Natural killer cell treated with Interleukin-12 subunit alpha and Interleukin-12 subunit beta and Interleukin-15 and Interleukin-18, amount 100 ng/mL, for 72 hours (primary cell): ENCODE data around the gene ABLIM1. TPM values are rescaled to one million over a fixed set of nuclear protein-coding genes. Genes with fewer than 3 reads are reported as not detected.
"Not testable (repeated sequence)": the region's sequence is repeated elsewhere in the genome, so short reads cannot be mapped to it uniquely, and the experiment has no call there.

ENCODE experiments used
- ATAC-seq, 2 donors: fragments of 150-1000 bp; cut with Tn5 transposase in 1 of 2; sonication (Bioruptor Pico), chemical (Tn5 transposase) in 1 of 2; 2 replicates each; pipeline ENCODE4 v1.10.0; 2021
- DNase-seq: peaks from one replicate; pipeline ENCODE4 v3.0.0; 2022; ENCODE audit warnings: low spot score
- H3K27ac Mint-ChIP-seq, 2 donors: 1 replicate in 1 of 2; 2 replicates in 1 of 2; pipeline ENCODE4 v1.8.0; 2022; ENCODE audit warnings: mixed read lengths in 2 of 2, mild to moderate bottlenecking in 1 of 2, moderate library complexity in 1 of 2
- H3K27me3 Mint-ChIP-seq, 2 donors: 1 replicate in 1 of 2; 2 replicates in 1 of 2; pipeline ENCODE4 v1.8.0; 2022; ENCODE audit warnings: mixed read lengths in 2 of 2
- H3K36me3 Mint-ChIP-seq: one replicate; pipeline ENCODE4 v1.8.0; 2022; ENCODE audit warnings: mixed read lengths
- H3K4me1 Mint-ChIP-seq, 2 donors: 1 replicate in 1 of 2; 2 replicates in 1 of 2; pipeline ENCODE4 v1.8.0; 2022; ENCODE audit warnings: low read depth in 2 of 2, mixed read lengths in 2 of 2, mild to moderate bottlenecking in 1 of 2
- H3K4me3 Mint-ChIP-seq: one replicate; pipeline ENCODE4 v1.8.0; 2022; ENCODE audit warnings: mixed read lengths
- H3K9me3 Mint-ChIP-seq: 2 replicates; pipeline ENCODE4 v1.8.0; 2022; ENCODE audit warnings: mixed read lengths
- total RNA-seq, 2 donors: library from RNA; stranded (reverse); gene quantifications; one replicate each; pipeline ENCODE4 v1.2.3, GENCODE V29; 2022

ABLIM1 gene
- total RNA-seq = 10 to 100 TPM in 1 of 2 donors, 1 to 10 TPM in 1; 7.9 to 11.0 TPM

DNA sequence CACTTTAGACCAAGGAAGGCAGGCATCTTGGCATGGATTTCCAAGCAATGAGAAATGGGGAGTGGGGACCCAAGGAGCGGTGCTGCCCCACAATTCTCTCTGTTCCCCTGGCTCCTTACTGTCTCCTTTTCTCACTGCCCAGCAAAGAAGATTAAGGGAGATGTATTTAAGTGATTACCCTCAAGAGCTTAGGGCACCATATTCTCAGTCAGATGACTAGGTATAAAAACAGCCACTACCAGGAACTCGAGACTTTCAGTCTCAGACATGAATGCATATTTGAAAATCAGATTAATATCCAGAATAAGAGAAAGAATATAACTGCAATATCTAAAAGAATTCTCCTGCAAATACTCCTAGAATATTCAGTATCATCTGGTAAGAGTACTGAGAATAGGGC, at the start of gene ABLIM1:
Gene ABLIM1, minus strand, starts transcription at position 101 of the 400 bp plus-strand sequence. Its CDS starts 75 bp downstream, at position 26.
- DNase-seq = no peak
- no peak for ATAC-seq
- Mint-ChIP-seq H3K4me1 (peaks cover 2 to 5% of the 10 kb centered on the region in 2 donors), H3K27ac (no peak within 1 kb of the TSS), H3K27me3 (peaks cover 7 to 8% of the 10 kb centered on the region in 2 donors), H3K9me3 (no peaks in the 10 kb centered on the region), H3K36me3 (no peaks in the 10 kb centered on the region), H3K4me3 (no peak within 1 kb of the TSS)

- H3K36me3 Mint-ChIP-seq = no peaks in the 10 kb centered on the region
- no peak overlapping the region for H3K27ac Mint-ChIP-seq
- no peak for DNase-seq
- H3K27me3 Mint-ChIP-seq = peaks cover 8 to 11% of the 10 kb centered on the region in 2 donors
- no peak overlapping the region for H3K4me3 Mint-ChIP-seq
- no peaks in the 10 kb centered on the region for H3K9me3 Mint-ChIP-seq
- H3K4me1 Mint-ChIP-seq = no peaks in the 10 kb centered on the region
- ATAC-seq = no peak
Observed at GRCh38 chr10:114706458-114707055, 48.5 kb upstream of the ABLIM1 start.

GRCh38 chr10:114704679-114705078, 46.6 kb upstream of the ABLIM1 start:
- H3K27ac Mint-ChIP-seq = no peak overlapping the region
- no peaks in the 10 kb centered on the region for H3K36me3 Mint-ChIP-seq
- no peaks in the 10 kb centered on the region for H3K9me3 Mint-ChIP-seq
- H3K27me3 Mint-ChIP-seq = peaks cover 8 to 12% of the 10 kb centered on the region in 2 donors
- ATAC-seq (no peak), DNase-seq (no peak)
- no peak overlapping the region for H3K4me3 Mint-ChIP-seq
- no peaks in the 10 kb centered on the region for H3K4me1 Mint-ChIP-seq

GRCh38 chr10:114703377-114704107, 45.5 kb upstream of the ABLIM1 start:
- peaks cover 6 to 12% of the 10 kb centered on the region in 2 donors for H3K27me3 Mint-ChIP-seq
- H3K36me3 Mint-ChIP-seq = no peaks in the 10 kb centered on the region
- H3K9me3 Mint-ChIP-seq = no peaks in the 10 kb centered on the region
- no peak overlapping the region for H3K4me3 Mint-ChIP-seq
- no peaks in the 10 kb centered on the region for H3K4me1 Mint-ChIP-seq
- no peak for ATAC-seq
- H3K27ac Mint-ChIP-seq = no peak overlapping the region
- no peak for DNase-seq

DNA sequence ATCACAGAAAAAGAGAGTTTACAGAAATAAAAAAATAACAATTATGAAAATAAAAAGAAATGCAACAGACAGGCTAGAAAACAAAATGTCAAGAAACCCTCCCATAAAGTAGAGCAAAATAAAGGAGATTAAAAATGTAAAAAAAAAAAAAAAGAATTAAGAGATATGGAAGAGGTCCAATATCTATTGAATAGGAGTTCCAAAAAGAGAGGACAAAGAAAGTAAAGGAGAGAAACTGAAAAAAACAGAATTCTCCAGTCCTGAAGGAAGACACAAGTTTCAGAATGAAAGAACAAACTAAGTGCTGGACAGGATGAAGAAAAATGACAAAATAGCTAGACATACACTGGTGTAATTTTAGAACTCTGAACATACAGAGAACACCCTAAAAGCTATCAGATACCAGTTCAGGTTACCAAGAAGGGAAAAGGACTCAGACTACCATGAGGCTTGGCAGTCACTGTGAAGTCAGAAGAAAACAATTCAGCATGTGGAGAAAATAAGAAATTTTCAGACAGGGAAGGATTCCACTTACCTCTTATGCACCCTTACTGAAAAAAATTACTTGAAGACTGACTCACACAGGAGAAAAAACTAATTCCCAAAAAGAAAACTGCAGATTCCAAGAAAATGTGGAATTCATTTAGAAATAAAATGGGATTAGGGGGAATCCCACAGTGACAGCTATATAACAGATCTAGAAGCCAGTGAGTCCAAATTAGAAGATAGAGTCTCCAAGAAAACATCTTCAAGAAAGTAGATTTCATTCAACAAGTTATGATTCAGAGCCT, 40.4 kb upstream of the ABLIM1 start:
- H3K36me3 Mint-ChIP-seq = no peaks in the 10 kb centered on the region
- H3K27ac Mint-ChIP-seq = no peak overlapping the region
- no peaks in the 10 kb centered on the region for H3K4me1 Mint-ChIP-seq
- H3K4me3 Mint-ChIP-seq = no peak overlapping the region
- peaks cover 10 to 13% of the 10 kb centered on the region in 2 donors for H3K27me3 Mint-ChIP-seq
- no peaks in the 10 kb centered on the region for H3K9me3 Mint-ChIP-seq
- ATAC-seq (no peak), DNase-seq (no peak)

DNA sequence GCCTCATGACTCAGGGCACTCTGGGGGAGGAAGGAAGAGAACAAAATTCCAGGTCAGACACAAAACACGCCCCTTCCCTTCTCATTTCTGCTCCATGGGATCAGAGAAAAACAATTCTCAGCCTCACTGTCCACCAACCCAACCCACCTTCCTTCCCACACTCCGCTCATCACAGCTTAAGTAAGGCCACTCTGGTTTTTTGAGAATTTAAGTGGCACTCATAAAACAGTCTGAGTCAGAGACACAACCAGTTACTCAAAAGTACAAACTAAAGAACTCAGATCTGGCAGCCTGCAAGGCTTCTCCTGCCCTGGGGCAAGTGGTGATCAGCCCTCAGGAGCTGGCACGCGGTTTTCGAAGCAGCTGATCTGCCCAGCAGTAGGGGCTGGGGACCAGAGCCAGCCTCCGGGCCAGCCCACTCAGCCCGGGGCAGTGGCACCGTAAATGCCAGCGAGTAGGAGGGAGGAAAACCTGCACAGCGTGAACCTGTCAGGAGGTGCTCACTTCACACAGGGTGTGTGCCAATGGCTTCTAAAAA, 39.1 kb upstream of the ABLIM1 start:
- Mint-ChIP-seq H3K27ac (no peak overlapping the region), H3K4me3 (no peak overlapping the region), H3K4me1 (peaks cover 0 to 2% of the 10 kb centered on the region in 2 donors), H3K36me3 (no peaks in the 10 kb centered on the region), H3K27me3 (peaks cover 7 to 13% of the 10 kb centered on the region in 2 donors), H3K9me3 (no peaks in the 10 kb centered on the region)
- DNase-seq (no peak), ATAC-seq (no peak)

GRCh38 chr10:114696301-114696700, 38.2 kb upstream of the ABLIM1 start:
- not testable (repeated sequence) for H3K27me3 Mint-ChIP-seq, H3K9me3 Mint-ChIP-seq, H3K4me3 Mint-ChIP-seq, H3K36me3 Mint-ChIP-seq, DNase-seq, ATAC-seq, H3K27ac Mint-ChIP-seq
- peaks cover 0 to 11% of the 10 kb centered on the region in 2 donors for H3K4me1 Mint-ChIP-seq

DNA sequence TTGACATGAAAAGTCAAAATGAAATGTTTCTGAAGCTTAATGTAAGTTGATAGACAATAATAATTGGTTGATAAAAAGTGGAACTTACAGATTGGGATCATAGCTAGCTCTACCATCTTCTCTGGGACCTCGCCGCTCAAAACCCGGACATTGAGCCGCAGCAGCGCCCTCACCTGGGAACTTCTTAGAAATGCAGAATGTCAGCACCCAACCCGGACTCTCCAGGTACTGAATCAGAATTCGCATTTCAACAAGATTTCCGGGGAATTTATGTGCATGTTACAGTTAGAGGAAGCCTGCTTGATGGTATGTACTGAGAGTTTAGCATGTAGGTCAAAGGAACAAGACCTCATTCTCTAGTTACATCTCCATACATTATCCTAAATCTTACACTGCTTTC, 36.7 kb upstream of the ABLIM1 start:
- H3K9me3 Mint-ChIP-seq = no peaks in the 10 kb centered on the region
- H3K4me1 Mint-ChIP-seq = peaks cover 0 to 13% of the 10 kb centered on the region in 2 donors
- DNase-seq = no peak
- peaks cover 7 to 8% of the 10 kb centered on the region in 2 donors for H3K27me3 Mint-ChIP-seq
- no peak for ATAC-seq
- H3K4me3 Mint-ChIP-seq = no peak overlapping the region
- H3K27ac Mint-ChIP-seq = no peak overlapping the region
- H3K36me3 Mint-ChIP-seq = no peaks in the 10 kb centered on the region

DNA sequence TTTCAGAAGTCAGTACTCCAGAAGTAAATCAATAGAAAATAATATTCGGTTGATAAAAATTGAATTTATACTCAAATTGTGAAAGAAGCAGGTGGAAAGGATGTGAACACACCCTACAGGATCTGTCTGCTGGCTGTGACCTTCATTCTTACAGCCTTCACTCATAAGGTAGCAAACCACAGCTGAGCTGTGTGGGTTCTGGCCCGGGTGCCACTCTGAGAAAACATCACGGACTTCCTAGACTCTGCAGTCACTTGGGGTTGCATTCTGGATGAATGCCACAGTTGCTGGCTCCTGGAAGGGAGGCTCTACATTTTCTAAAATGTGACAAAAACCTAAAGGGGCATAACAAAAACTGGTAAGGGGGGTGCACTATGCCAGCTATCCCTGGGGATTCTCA, 36.0 kb upstream of the ABLIM1 start:
- no peaks in the 10 kb centered on the region for H3K9me3 Mint-ChIP-seq
- ATAC-seq (peak in 1 of 2 donors; percentile 52), DNase-seq (no peak)
- no peaks in the 10 kb centered on the region for H3K36me3 Mint-ChIP-seq
- H3K4me1 Mint-ChIP-seq = peaks cover 0 to 13% of the 10 kb centered on the region in 2 donors
- no peak overlapping the region for H3K27ac Mint-ChIP-seq
- peaks cover 8 to 9% of the 10 kb centered on the region in 2 donors for H3K27me3 Mint-ChIP-seq
- no peak overlapping the region for H3K4me3 Mint-ChIP-seq

GRCh38 chr10:114691442-114691941, 33.4 kb upstream of the ABLIM1 start:
- Mint-ChIP-seq H3K27ac (no peak overlapping the region), H3K4me1 (peaks cover 0 to 13% of the 10 kb centered on the region in 2 donors), H3K36me3 (no peaks in the 10 kb centered on the region), H3K9me3 (no peaks in the 10 kb centered on the region), H3K4me3 (no peak overlapping the region), H3K27me3 (peaks cover 0 to 3% of the 10 kb centered on the region in 2 donors)
- ATAC-seq (no peak), DNase-seq (no peak)

DNA sequence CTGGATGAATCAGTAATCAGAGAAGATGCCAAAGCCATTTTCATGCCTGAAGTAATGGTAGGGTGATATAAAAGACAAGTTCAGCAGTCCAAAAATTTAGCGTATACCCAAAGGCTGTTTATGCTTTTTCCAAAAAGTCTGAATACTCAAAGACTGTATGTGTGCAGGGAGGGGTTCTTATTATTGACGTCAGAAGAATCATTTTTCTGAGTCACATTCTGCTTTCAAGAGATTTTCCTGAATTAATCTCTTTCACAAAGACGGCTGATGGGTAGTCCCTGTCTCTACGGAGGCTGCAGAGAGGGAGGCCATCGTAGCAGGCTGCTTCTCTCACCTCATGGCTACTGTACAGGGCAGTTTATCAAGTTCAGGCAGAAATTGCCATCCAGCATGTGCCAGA, 30.7 kb upstream of the ABLIM1 start:
- Mint-ChIP-seq H3K4me3 (no peak overlapping the region), H3K27ac (no peak overlapping the region)

DNA sequence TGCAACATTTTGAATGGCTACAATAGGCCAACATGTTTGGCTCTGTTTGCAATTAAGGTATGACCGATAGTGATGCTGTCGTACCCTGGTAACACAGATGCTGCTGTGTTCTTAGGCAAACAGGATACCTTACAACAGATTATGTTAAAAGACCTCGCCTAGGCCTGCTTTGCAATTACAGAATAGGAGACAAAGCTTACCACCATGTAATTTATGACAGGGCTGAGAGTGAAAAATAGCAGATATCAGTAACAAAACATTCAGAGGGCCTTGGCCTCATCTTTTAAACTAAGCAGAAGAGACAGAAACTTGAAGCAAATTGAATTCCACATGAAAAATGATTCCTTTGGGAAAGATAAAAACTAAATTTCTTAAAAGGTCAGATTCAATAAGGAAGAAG, 29.4 kb upstream of the ABLIM1 start:
- Mint-ChIP-seq H3K4me3 (no peak overlapping the region), H3K4me1 (peaks cover 0 to 13% of the 10 kb centered on the region in 2 donors), H3K27ac (no peak overlapping the region), H3K36me3 (no peaks in the 10 kb centered on the region), H3K27me3 (peaks cover 6 to 9% of the 10 kb centered on the region in 2 donors), H3K9me3 (no peaks in the 10 kb centered on the region)
- no peak for DNase-seq
- no peak for ATAC-seq

More for the DNA sequence above, 30.7 kb upstream of the ABLIM1 start:
- Mint-ChIP-seq H3K36me3 (no peaks in the 10 kb centered on the region), H3K27me3 (peaks cover 5 to 6% of the 10 kb centered on the region in 2 donors), H3K9me3 (no peaks in the 10 kb centered on the region), H3K4me1 (peaks cover 0 to 13% of the 10 kb centered on the region in 2 donors)
- ATAC-seq = no peak
- no peak for DNase-seq

GRCh38 chr10:114686013-114686412, 27.9 kb upstream of the ABLIM1 start:
- ATAC-seq (no peak), DNase-seq (no peak)
- no peaks in the 10 kb centered on the region for H3K9me3 Mint-ChIP-seq
- H3K27ac Mint-ChIP-seq = no peak overlapping the region
- H3K4me3 Mint-ChIP-seq = no peak overlapping the region
- H3K27me3 Mint-ChIP-seq = peaks cover 6 to 10% of the 10 kb centered on the region in 2 donors
- no peaks in the 10 kb centered on the region for H3K4me1 Mint-ChIP-seq
- H3K36me3 Mint-ChIP-seq = no peaks in the 10 kb centered on the region
